Activated T-helper 17 cell treated with anti-CD3 and anti-CD28 coated beads, Interleukin-2, amount 50 U/mL, for 72 hours (primary cell): Measurements from ENCODE around the gene GAS6. TPM values are rescaled to one million over a fixed set of nuclear protein-coding genes. Genes with fewer than 3 reads are reported as not detected.
A peak's percentile ranks its signal among the peaks of the same experiment; 100 is the strongest.

Experiments
- ATAC-seq: fragments of 150-1000 bp; cut with Tn5 transposase; replicated peaks from 2 replicates; pipeline ENCODE4 v1.10.0; 2021; ENCODE audit warnings: mild to moderate bottlenecking, moderate library complexity
- H3K27ac Mint-ChIP-seq: one replicate; pipeline ENCODE4 v1.8.0; 2022; ENCODE audit warnings: mixed read lengths
- H3K27me3 Mint-ChIP-seq: one replicate; pipeline ENCODE4 v1.8.0; 2022; ENCODE audit warnings: mixed read lengths
- H3K36me3 Mint-ChIP-seq: one replicate; pipeline ENCODE4 v1.8.0; 2022; ENCODE audit warnings: low read depth, mild to moderate bottlenecking, mixed read lengths
- H3K4me1 Mint-ChIP-seq: one replicate; pipeline ENCODE4 v1.8.0; 2022; ENCODE audit warnings: mixed read lengths
- H3K4me3 Mint-ChIP-seq: one replicate; pipeline ENCODE4 v1.8.0; 2022; ENCODE audit warnings: mild to moderate bottlenecking, mixed read lengths
- H3K9me3 Mint-ChIP-seq: one replicate; pipeline ENCODE4 v1.8.0; 2022; ENCODE audit warnings: mixed read lengths
- total RNA-seq, 2 donors: library from RNA; stranded (reverse); gene quantifications; one replicate each; pipeline ENCODE4 v1.2.3, GENCODE V29; 2022

The GAS6 gene
- total RNA-seq, 2 donors from 2014 or later: 0.56 to 0.58 TPM

DNA sequence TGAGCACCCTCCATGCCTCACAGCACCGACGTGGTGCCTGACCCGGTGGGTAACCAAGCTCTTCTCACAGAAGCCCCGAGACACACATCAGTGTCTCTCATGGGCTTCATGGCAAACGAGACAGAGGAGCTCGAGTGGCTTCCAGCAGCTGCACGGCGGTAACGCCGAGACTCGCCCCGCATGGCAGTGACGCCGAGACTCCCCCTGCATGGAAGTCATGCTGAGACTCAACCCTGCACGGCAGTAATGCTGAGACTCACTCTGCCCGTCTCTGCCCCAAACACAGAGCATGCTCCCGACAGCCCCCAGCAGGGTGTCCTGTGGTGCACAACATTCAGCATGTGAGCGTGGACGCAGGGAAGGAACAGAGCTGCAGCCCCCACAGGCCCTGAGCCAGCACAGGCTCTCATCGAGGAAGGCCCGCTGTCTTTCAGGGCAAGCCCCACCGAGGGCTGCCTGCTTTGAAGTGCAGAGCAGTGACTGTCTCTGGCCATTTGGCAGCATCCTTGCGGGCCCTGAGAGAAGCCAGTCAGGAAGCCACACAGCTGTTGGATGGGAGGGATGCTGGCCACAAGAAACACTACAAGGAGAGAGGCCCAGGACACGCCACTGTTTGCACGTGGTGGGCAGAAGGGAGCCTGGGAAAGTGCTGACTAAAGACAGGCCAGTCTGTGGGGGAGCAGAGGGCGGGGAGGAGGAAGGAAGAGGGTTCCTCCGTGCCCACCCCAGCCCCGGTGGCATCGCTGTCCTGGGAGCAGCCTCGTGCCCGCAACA, 9.5 kb downstream of the GAS6 start:
- Mint-ChIP-seq H3K4me1 (peaks cover 9% of the 10 kb centered on the region), H3K9me3 (peaks cover 6% of the 10 kb centered on the region), H3K4me3 (no peak overlapping the region), H3K27me3 (peaks cover 5% of the 10 kb centered on the region), H3K27ac (no peak overlapping the region), H3K36me3 (no peaks in the 10 kb centered on the region)
- ATAC-seq: no peak

DNA sequence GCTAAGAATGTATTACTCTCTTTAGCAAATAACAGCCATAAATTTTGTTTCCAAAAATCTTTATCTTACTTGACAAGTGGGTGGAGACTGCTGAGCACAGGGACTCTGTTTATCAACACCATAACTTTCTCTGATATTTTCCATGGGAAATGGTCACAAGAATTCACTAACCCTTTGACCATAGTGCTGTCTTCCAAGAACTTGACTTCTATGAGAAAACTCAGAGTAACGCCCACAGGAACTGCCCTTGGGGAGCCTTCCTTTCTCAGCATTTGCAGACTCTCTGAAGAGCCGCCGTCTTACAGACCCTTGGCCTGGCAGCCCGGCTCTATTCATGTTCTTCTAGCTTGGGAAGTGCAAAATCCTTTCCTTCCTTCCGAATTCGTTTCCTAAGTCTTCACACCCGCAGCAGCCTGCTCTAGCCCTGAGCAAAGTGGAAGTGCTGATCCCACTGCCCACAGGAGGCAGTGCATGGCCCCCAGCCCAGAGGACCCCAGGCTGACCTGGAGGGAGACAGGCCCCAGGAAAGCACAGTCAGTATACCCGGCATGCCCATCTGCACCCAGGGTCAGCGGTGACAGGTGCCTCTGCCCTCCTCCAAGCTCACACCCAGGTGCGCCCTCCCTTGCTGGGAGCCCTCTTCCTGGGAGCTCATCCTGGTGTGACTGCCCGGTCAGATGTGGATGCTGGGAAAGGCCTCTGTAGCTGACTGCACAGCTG, 10.2 kb downstream of the GAS6 start:
- Mint-ChIP-seq H3K9me3 (no peaks in the 10 kb centered on the region), H3K36me3 (no peaks in the 10 kb centered on the region), H3K27ac (no peak overlapping the region), H3K4me3 (no peak overlapping the region), H3K4me1 (peaks cover 4% of the 10 kb centered on the region), H3K27me3 (peaks cover 5% of the 10 kb centered on the region)
- no peak for ATAC-seq

GRCh38 chr13:113852536-113853517, 11.0 kb downstream of the GAS6 start:
- Mint-ChIP-seq H3K27me3 (peaks cover 5% of the 10 kb centered on the region), H3K4me3 (no peak overlapping the region), H3K27ac (no peak overlapping the region), H3K36me3 (no peaks in the 10 kb centered on the region), H3K4me1 (peaks cover 4% of the 10 kb centered on the region), H3K9me3 (no peaks in the 10 kb centered on the region)
- ATAC-seq: no peak

DNA sequence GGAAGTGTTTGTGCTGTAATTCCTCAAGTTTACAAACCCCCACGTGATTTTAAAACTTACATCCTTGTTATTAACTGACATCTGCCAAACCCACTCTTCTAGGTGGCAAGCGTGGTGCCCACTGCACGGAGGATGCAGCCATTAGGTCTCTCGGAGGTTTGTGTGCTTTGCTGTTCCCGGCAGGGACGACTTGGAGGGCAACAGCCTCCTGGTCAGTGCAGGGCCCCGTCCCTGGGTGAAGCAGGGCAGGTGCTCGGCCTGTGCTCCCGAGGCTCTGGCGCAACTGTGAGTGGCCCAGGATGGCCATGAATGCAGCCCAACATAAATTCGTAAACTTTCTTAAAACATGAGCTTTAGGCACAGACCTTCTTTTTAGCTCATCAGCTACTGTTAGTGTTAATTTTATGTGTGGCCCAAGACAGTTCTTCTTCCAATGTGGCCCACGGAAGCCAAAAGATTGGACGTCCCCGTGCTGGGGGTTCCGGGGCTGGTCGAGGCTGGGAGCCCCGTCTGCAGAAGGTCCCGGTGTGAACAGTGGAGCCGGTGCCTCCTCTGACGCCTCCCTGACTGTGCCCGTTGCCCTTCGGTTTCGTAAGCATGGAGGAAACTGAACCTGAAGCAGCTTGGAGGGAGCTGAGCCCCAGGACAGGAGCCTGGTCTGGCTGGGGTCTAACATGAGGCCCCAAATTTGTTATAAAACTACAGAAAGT, 11.9 kb downstream of the GAS6 start:
- Mint-ChIP-seq H3K4me3 (no peak overlapping the region), H3K36me3 (no peaks in the 10 kb centered on the region), H3K27me3 (peaks cover 5% of the 10 kb centered on the region), H3K9me3 (no peaks in the 10 kb centered on the region), H3K27ac (no peak overlapping the region), H3K4me1 (peaks cover 4% of the 10 kb centered on the region)
- no peak for ATAC-seq

GRCh38 chr13:113851480-113851803, 12.4 kb downstream of the GAS6 start:
- peak; percentile 51 for ATAC-seq
- Mint-ChIP-seq H3K4me1 (peaks cover 4% of the 10 kb centered on the region), H3K4me3 (no peak overlapping the region), H3K27ac (no peak overlapping the region), H3K9me3 (no peaks in the 10 kb centered on the region), H3K36me3 (no peaks in the 10 kb centered on the region), H3K27me3 (peaks cover 5% of the 10 kb centered on the region)

GRCh38 chr13:113850722-113851479, 13.0 kb downstream of the GAS6 start:
- Mint-ChIP-seq H3K27me3 (peaks cover 5% of the 10 kb centered on the region), H3K4me1 (peaks cover 7% of the 10 kb centered on the region), H3K9me3 (no peaks in the 10 kb centered on the region), H3K27ac (no peak overlapping the region), H3K4me3 (no peak overlapping the region), H3K36me3 (no peaks in the 10 kb centered on the region)
- ATAC-seq: peak; percentile 30

DNA sequence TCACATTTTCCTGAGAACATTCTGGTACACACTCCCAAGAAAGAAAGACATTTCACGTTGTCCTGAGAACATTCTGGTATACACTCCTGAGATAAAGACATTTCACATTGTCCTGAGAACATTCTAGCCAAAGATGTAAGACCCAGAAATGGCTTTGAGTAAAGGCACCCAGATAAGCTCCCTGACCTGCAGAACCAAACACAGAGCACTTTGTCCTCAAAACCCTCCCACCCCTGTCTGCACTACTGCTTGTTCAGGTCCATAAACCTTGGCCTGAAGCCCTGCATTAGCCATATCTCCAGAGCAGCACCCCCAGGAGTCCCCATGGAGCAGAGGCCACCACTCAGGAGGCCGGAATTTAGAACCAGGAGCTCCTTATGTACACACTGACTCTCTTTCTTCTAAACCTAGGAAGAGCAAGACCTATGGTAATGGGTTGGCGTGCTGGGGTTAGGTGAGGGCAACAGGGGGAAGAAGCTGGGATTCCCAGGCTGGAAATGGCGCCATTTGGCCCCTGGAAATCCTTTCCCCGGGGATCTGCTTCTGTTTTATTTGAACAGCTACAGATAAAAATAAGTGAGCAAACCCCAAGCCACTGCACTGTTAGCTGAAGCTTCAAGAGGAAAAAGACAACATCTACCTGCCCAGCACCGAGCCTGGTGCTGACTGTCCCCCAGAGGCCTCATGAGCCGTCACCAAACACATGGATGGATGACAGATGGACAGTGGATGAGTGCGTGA, 13.7 kb downstream of the GAS6 start:
- Mint-ChIP-seq H3K4me3 (no peak overlapping the region), H3K9me3 (no peaks in the 10 kb centered on the region), H3K27ac (no peak overlapping the region), H3K4me1 (peaks cover 10% of the 10 kb centered on the region), H3K27me3 (peaks cover 5% of the 10 kb centered on the region), H3K36me3 (no peaks in the 10 kb centered on the region)
- no peak for ATAC-seq

- Mint-ChIP-seq H3K4me3 (no peak overlapping the region), H3K36me3 (no peaks in the 10 kb centered on the region), H3K27me3 (peaks cover 2% of the 10 kb centered on the region), H3K27ac (no peak overlapping the region), H3K9me3 (no peaks in the 10 kb centered on the region), H3K4me1 (peaks cover 6% of the 10 kb centered on the region)
- ATAC-seq: no peak
Measured at GRCh38 chr13:113849546-113849945, 14.3 kb downstream of the GAS6 start.

DNA sequence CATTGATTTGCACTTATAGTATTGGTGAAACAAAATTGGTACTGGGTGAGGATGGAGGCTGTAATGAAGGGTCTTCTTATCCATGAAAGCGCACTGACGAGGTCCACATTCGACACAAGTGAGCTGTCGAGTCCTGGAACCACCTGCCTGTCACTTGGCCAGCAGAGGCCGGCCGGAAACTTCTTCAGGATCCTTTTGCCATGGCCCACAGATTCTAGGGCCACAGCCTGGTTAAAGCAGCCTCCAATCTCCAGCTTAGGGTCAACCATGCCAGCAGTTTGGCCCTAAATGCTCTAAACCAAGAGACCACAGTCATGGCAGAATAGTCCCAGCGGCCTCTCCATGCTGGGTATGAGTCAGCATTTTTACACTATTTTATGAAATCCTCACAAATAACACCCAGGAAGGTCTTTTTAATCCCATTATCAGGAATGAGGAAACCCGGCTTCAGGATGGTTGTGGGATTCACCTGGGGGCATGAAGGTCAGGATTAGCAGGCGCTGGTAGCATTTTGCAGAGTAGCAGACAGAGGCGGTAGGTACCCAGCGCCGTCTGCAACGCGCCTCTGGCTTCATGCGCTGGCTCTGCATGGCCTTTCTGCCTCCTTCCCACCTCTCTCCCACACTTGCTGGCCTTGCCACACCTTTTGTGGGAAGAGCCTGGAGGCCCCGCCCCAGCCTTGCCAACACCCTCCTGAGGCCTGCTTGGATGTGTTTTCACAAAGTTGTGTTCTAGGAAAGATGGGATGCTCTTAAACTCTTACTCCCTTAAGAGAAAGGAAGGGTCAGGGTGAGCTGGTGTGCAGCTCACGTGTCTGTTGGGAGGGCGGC, 15.2 kb downstream of the GAS6 start:
- no peak overlapping the region for H3K27ac Mint-ChIP-seq
- peaks cover 6% of the 10 kb centered on the region for H3K4me1 Mint-ChIP-seq
- H3K36me3 Mint-ChIP-seq: no peaks in the 10 kb centered on the region
- no peaks in the 10 kb centered on the region for H3K27me3 Mint-ChIP-seq
- ATAC-seq: no peak
- no peaks in the 10 kb centered on the region for H3K9me3 Mint-ChIP-seq
- no peak overlapping the region for H3K4me3 Mint-ChIP-seq

DNA sequence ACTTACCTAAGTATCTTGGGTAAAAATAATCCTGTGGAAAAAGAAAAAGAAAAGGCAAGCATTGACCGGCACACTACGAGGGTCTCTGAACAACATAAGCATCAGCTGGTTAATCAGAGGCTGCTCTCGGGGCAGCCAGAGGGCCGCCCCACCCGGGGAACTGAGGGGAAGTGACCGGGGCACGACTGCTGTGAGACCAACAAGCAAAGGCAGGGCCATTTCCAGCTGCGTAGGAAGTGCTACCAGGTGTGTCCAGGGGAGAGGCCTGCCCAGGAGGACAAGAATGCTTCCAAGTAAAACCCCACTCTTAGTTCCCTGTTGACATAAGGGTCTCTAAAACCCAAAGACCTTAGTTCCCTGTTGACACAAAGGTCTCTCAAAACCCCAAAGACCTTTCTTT, 15.9 kb downstream of the GAS6 start:
- ATAC-seq: no peak
- Mint-ChIP-seq H3K36me3 (no peaks in the 10 kb centered on the region), H3K4me3 (no peak overlapping the region), H3K27me3 (no peaks in the 10 kb centered on the region), H3K4me1 (peaks cover 6% of the 10 kb centered on the region), H3K27ac (no peak overlapping the region), H3K9me3 (no peaks in the 10 kb centered on the region)

- Mint-ChIP-seq H3K4me1 (peaks cover 6% of the 10 kb centered on the region), H3K36me3 (no peaks in the 10 kb centered on the region), H3K27ac (no peak overlapping the region), H3K27me3 (no peaks in the 10 kb centered on the region), H3K4me3 (peak overlapping the region; percentile 49), H3K9me3 (peaks cover 4% of the 10 kb centered on the region)
- ATAC-seq: peak; percentile 37
Measured at GRCh38 chr13:113846636-113847318, 17.1 kb downstream of the GAS6 start.
